H9 (cell line): Measurements from ENCODE around the gene EML4. TPM values are rescaled to one million over a fixed set of nuclear protein-coding genes. Genes with fewer than 3 reads are reported as not detected.

ENCODE experiments used
- DNase-seq: peaks from one replicate; pipeline ENCODE4 v3.0.0-alpha.2; 2017
- H2AFZ ChIP-seq: one replicate; pipeline ENCODE4 v1.6.1; 2013; ENCODE audit warnings: mild to moderate bottlenecking, low read length, control low read depth, moderate library complexity
- H2AK5ac ChIP-seq: 2 replicates; pipeline ENCODE4 v1.6.1; 2013; ENCODE audit warnings: low read length, control low read depth, mixed read lengths; ENCODE audit not compliant: insufficient read length
- H2BK120ac ChIP-seq: one replicate; pipeline ENCODE4 v1.6.1; 2013; ENCODE audit warnings: low read depth, mild to moderate bottlenecking, low read length, control low read depth, inconsistent platforms; ENCODE audit not compliant: poor library complexity, severe bottlenecking
- H2BK12ac ChIP-seq: 2 replicates; pipeline ENCODE4 v1.6.1; 2013; ENCODE audit warnings: low read length, control low read depth, mixed read lengths, low read depth; ENCODE audit not compliant: insufficient read length
- H2BK15ac ChIP-seq: 2 replicates; pipeline ENCODE4 v1.6.1; 2013; ENCODE audit warnings: low read depth, low read length, control low read depth
- H2BK20ac ChIP-seq: one replicate; pipeline ENCODE4 v1.6.1; 2013; ENCODE audit warnings: low read depth, mild to moderate bottlenecking, low read length, control low read depth, inconsistent platforms; ENCODE audit not compliant: poor library complexity, severe bottlenecking
- H2BK5ac ChIP-seq: 2 replicates; pipeline ENCODE4 v1.6.1; 2013; ENCODE audit warnings: low read length, control low read depth, mixed read lengths; ENCODE audit not compliant: insufficient read length
- H3K14ac ChIP-seq: 2 replicates; pipeline ENCODE4 v1.6.1; 2013; ENCODE audit warnings: low read length, control low read depth; ENCODE audit not compliant: insufficient read depth
- H3K18ac ChIP-seq: 2 replicates; pipeline ENCODE4 v1.6.1; 2013; ENCODE audit warnings: low read depth, mild to moderate bottlenecking, mixed read lengths, low read length, control low read depth; ENCODE audit not compliant: insufficient read length
- H3K23ac ChIP-seq: 2 replicates; pipeline ENCODE4 v1.6.1; 2013; ENCODE audit warnings: low read length, control low read depth, mixed read lengths, low read depth; ENCODE audit not compliant: insufficient read length
- H3K23me2 ChIP-seq: 2 replicates; pipeline ENCODE4 v1.6.1; 2013; ENCODE audit warnings: low read depth, mild to moderate bottlenecking, mixed read lengths, low read length, control low read depth; ENCODE audit not compliant: insufficient read length, poor library complexity, severe bottlenecking
- H3K27ac ChIP-seq: 2 replicates; pipeline ENCODE4 v1.5.1; 2013; ENCODE audit warnings: low read length, control low read depth, mixed read lengths, low read depth; ENCODE audit not compliant: insufficient read length
- H3K27me3 ChIP-seq: 2 replicates; pipeline ENCODE4 v1.6.1; 2013; ENCODE audit warnings: low read length, control low read depth, inconsistent platforms; ENCODE audit not compliant: insufficient read depth
- H3K4ac ChIP-seq: 2 replicates; pipeline ENCODE4 v1.6.1; 2013; ENCODE audit warnings: low read depth, mild to moderate bottlenecking, control low read depth, inconsistent platforms, low read length, moderate library complexity
- H3K4me1 ChIP-seq: 2 replicates; pipeline ENCODE4 v1.6.1; 2013; ENCODE audit warnings: low read length, control low read depth, inconsistent platforms; ENCODE audit not compliant: insufficient read depth
- H3K4me2 ChIP-seq: 2 replicates; pipeline ENCODE4 v1.6.1; 2013; ENCODE audit warnings: low read length, control low read depth, mixed read lengths; ENCODE audit not compliant: insufficient read length, insufficient read depth
- H3K56ac ChIP-seq: 2 replicates; pipeline ENCODE4 v1.6.1; 2013; ENCODE audit warnings: low read depth, mild to moderate bottlenecking, mixed read lengths, low read length, control low read depth; ENCODE audit not compliant: insufficient read length
- H3K79me1 ChIP-seq: 2 replicates; pipeline ENCODE4 v1.6.1; 2013; ENCODE audit warnings: low read depth, mild to moderate bottlenecking, moderate library complexity, low read length, control low read depth, inconsistent platforms; ENCODE audit not compliant: insufficient read depth, poor library complexity, severe bottlenecking
- H3K79me2 ChIP-seq: 2 replicates; pipeline ENCODE4 v1.6.1; 2013; ENCODE audit warnings: low read length, control low read depth, inconsistent platforms; ENCODE audit not compliant: insufficient read depth
- H3K9ac ChIP-seq: 2 replicates; pipeline ENCODE4 v1.6.1; 2013; ENCODE audit warnings: low read length, control low read depth, mixed read lengths; ENCODE audit not compliant: insufficient read length; ENCODE audit errors: extremely low read depth
- H3K9me3 ChIP-seq: one replicate; pipeline ENCODE4 v1.6.1; 2013; ENCODE audit warnings: low read depth, low read length, inconsistent platforms; ENCODE audit not compliant: control insufficient read depth
- H3T11ph ChIP-seq: one replicate; pipeline ENCODE4 v1.6.1; 2013; ENCODE audit warnings: mild to moderate bottlenecking, low read length, control low read depth, inconsistent platforms
- H4K20me1 ChIP-seq: one replicate; pipeline ENCODE4 v1.6.1; 2013; ENCODE audit not compliant: control insufficient read depth, insufficient read length, insufficient read depth
- H4K5ac ChIP-seq: 2 replicates; pipeline ENCODE4 v1.6.1; 2013; ENCODE audit warnings: low read depth, mild to moderate bottlenecking, mixed read lengths, low read length, control low read depth; ENCODE audit not compliant: insufficient read length
- H4K8ac ChIP-seq: replicated peaks from 2 replicates; pipeline ENCODE4 v1.6.1; 2013; ENCODE audit warnings: low read length, control low read depth, mixed read lengths, low read depth; ENCODE audit not compliant: insufficient read length
- H4K91ac ChIP-seq: 2 replicates; pipeline ENCODE4 v1.6.1; 2013; ENCODE audit warnings: low read depth, mild to moderate bottlenecking, moderate library complexity, mixed read lengths, low read length, control low read depth; ENCODE audit not compliant: insufficient read length
- H3K27ac Mint-ChIP-seq, 3 experiments: 2 replicates in 2 of 3; 3 replicates in 1 of 3; pipeline ENCODE4 v1.8.0; 2020 to 2021; ENCODE audit warnings: mixed read lengths in 3 of 3, mild to moderate bottlenecking in 1 of 3, moderate library complexity in 1 of 3
- H3K27me3 Mint-ChIP-seq: 2 replicates; pipeline ENCODE4 v1.8.0; 2021; ENCODE audit warnings: low read depth, mild to moderate bottlenecking, moderate library complexity, mixed read lengths
- H3K36me3 Mint-ChIP-seq, 3 experiments: 2 replicates in 2 of 3; 3 replicates in 1 of 3; pipeline ENCODE4 v1.8.0; 2020 to 2021; ENCODE audit warnings: low read depth in 3 of 3, mixed read lengths in 3 of 3; ENCODE audit not compliant: insufficient read depth in 1 of 3
- H3K4me1 Mint-ChIP-seq, 2 experiments: 2 replicates each; pipeline ENCODE4 v1.8.0; 2020; ENCODE audit warnings: mixed read lengths in 2 of 2
- H3K4me3 Mint-ChIP-seq, 2 experiments: 2 replicates in 1 of 2; 3 replicates in 1 of 2; pipeline ENCODE4 v1.8.0; 2020 to 2021; ENCODE audit warnings: mild to moderate bottlenecking in 2 of 2, mixed read lengths in 2 of 2, moderate library complexity in 1 of 2
- H3K9me3 Mint-ChIP-seq, 2 experiments: 2 replicates in 1 of 2; 3 replicates in 1 of 2; pipeline ENCODE4 v1.8.0; 2020; ENCODE audit warnings: mild to moderate bottlenecking in 2 of 2, mixed read lengths in 2 of 2, moderate library complexity in 1 of 2
- WGBS: extraction: QIAGEN DNeasy Blood & Tissue Kit; methylation state at CpG from one replicate; pipeline ENCODE4 v1.1.7; 2013; ENCODE audit warnings: missing lambda C conversion rate, low lambda C conversion rate, mixed read lengths; ENCODE audit not compliant: insufficient read length; ENCODE audit errors: extremely low coverage; 5-methylcytosine and 5-hydroxymethylcytosine counted together
- total RNA-seq: library from RNA; stranded (reverse); gene quantifications from 2 replicates; pipeline ENCODE4 v1.2.1, GENCODE V29; 2021
- TF ChIP-seq, protein P1 (sequence below): fragments of 200-600 bp; sonication (generic); conservative IDR thresholded peaks from 3 replicates; pipeline ENCODE4 v1.8.0; 2021; ENCODE audit warnings: antibody characterized with exemption, mild to moderate bottlenecking

EML4 gene
- total RNA-seq, 1 experiment from 2014 or later: 68.6 TPM

DNA sequence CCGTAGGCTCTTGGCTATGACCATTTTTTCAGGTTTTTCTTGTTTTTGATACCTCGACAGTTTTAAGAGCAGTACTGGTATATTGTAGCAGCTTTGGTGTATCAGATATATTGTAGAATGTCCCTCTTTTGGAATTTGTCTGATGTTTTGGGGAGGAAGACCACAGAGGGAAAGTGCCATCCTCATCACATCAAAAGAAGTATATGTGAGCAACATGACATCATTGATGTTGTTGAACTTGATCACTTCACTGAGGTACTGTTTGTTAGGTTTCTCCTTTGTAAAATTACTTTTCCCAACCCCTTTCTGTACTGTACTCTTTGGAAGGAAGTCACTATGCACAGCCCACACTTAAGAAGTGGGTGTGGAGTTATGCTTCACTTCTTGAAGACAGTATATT lies 41.0 kb downstream of the EML4 start:
- Histone ChIP-seq H2AFZ (no peak overlapping the region), H3K4ac (no peak overlapping the region), H4K91ac (no peak overlapping the region), H2BK12ac (no peak overlapping the region), H3K79me1 (peaks cover 3% of the 10 kb centered on the region), H3K23ac (no peak overlapping the region), H3T11ph (no peak overlapping the region), H2BK5ac (no peak overlapping the region), H2AK5ac (no peak overlapping the region), H3K14ac (no peak overlapping the region), H2BK20ac (no peak overlapping the region), H3K4me2 (no peak overlapping the region), H3K27ac (no peak overlapping the region), H4K20me1 (no peaks in the 10 kb centered on the region), H3K56ac (no peak overlapping the region), H4K8ac (no peak overlapping the region), H3K79me2 (peaks cover 7% of the 10 kb centered on the region; the same call in 1 of the 2 replicates), H3K18ac (no peak overlapping the region), H2BK15ac (no peak overlapping the region), H3K9me3 (no peaks in the 10 kb centered on the region), H4K5ac (no peak overlapping the region), H2BK120ac (no peak overlapping the region), H3K4me1 (no peaks in the 10 kb centered on the region), H3K23me2 (no peaks in the 10 kb centered on the region), H3K27me3 (no peaks in the 10 kb centered on the region), H3K9ac (no peak overlapping the region)
- TF ChIP-seq, protein P1, sequence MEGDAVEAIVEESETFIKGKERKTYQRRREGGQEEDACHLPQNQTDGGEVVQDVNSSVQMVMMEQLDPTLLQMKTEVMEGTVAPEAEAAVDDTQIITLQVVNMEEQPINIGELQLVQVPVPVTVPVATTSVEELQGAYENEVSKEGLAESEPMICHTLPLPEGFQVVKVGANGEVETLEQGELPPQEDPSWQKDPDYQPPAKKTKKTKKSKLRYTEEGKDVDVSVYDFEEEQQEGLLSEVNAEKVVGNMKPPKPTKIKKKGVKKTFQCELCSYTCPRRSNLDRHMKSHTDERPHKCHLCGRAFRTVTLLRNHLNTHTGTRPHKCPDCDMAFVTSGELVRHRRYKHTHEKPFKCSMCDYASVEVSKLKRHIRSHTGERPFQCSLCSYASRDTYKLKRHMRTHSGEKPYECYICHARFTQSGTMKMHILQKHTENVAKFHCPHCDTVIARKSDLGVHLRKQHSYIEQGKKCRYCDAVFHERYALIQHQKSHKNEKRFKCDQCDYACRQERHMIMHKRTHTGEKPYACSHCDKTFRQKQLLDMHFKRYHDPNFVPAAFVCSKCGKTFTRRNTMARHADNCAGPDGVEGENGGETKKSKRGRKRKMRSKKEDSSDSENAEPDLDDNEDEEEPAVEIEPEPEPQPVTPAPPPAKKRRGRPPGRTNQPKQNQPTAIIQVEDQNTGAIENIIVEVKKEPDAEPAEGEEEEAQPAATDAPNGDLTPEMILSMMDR: no peak
- H3K27ac Mint-ChIP-seq: no peak overlapping the region
- H3K36me3 Mint-ChIP-seq: no peaks in the 10 kb centered on the region
- DNase-seq: no peak
- no CpG with 5 or more reads among the region's 2 CpGs for WGBS
- H3K27me3 Mint-ChIP-seq: no peaks in the 10 kb centered on the region
- H3K9me3 Mint-ChIP-seq: no peaks in the 10 kb centered on the region
- peaks cover 9 to 13% of the 10 kb centered on the region in 2 experiments for H3K4me1 Mint-ChIP-seq
- H3K4me3 Mint-ChIP-seq: no peak overlapping the region
